NCI-H69 (cell line): ENCODE measurements around the gene PRKCQ.

Source experiments
- DNase-seq: peaks from one replicate; lab custom pipeline; 2025; lab: John Stamatoyannopoulos, UW

PRKCQ gene

GRCh38 chr10:6520138-6520537, 59.9 kb downstream of the PRKCQ start:
- no peak for DNase-seq

DNA sequence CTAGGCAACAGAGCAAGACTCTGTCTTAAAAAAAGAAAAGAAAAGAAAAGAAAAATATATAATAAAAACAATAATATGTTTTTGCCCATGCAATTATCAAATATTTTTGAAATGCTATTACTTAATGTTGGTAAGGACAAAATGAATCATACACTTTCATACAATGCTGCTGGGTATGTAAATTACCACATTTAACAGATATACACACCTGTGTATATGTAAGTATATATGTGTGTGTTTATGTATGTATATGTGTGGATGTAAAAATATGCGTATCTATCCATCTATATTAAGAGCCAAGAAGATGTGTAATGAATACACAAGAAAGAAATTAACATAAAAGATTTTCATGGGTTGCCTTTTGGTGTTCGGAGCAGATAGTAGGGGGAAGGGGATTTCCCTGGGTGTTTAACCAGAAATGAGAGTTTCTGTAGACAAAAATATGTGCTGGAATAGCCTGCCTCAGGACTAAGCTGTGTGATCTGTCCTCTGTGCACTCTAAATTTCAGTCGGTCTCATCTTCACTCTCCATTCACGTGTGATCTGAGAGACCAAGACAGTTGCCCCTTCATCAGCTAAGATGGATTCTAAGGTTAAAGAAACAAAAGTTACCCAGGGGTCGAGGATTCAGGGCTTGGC, 61.2 kb downstream of the PRKCQ start:
- no peak for DNase-seq

DNA sequence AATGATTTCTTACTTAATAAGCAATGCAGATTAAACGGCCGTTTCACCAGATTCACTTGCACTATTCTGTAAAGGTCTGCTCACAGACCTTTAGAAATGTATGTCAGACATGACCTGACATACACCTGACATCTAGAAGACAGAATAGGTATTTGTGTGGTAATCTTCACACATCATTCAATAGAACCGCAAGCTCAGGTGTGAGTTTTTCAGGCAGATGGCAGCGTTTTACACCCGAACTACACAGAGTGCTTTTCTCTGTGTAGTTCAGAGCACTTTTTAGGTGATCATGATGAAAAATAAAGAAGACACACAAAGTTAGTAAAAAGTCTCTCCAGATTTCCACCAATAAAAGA, 63.2 kb downstream of the PRKCQ start:
- DNase-seq, result no peak

GRCh38 chr10:6516281-6516928, 63.7 kb downstream of the PRKCQ start:
- DNase-seq, result no peak

DNA sequence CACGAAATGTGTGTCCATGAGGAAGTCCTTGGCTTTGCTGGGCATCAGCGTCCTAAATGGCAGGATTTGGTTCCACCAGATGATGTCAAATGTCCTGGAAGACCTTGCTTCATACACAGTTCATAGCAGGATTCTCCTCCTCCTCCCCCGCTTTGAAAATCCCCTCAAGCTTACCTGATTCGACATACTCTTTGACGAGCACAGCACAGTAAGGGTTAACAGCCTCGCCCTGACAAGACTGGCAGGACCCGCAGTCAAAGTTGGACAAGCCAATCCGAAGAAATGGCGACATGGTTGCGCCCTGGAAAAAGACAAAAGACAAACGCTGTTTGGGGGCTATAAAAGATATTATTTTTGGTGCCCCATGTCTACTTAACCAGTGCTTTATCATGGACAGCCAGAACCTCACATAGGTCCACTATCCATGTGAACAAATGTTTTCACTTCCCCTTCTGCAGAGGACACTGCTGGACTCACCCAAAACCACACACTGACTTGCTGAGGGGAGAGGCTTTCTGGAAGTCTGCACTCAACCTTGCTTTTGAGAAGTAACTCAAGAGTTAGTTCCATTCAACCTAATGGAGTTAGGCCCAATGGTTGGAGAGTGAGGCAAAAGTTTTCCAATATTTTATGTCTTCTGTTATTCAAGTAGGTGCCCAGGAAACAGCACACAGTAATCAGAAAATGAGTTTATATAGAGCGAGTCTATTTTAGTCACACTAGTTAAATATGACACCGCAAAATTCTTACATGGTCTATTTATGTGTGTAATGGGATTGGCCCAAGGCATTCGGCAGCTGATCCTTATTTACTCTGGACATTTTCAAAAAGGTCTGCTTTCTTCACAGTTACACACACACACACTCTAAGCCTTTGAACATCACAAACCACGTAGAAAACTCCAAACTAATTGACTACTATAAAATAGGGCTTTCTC, 65.0 kb downstream of the PRKCQ start:
- DNase-seq, result no peak

DNA sequence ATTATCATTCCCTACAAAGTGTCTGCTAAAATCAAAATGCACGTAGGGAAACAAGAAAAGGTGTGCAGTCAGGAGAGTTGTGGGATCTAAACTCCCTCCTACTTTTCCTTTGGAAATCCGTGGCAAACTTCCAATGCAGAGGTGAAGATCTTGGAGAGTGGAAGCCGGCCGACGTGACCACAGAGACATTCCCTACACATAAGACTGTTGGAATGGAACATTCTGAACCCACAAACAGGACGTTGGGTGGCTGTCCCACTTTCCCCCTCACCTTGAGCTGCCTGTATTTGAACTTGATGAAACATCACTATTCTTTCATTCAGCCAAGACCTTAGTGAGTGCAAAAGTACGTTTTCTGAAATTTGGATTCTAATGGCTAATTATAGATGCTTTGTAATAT, 65.9 kb downstream of the PRKCQ start:
- DNase-seq, result no peak

DNA sequence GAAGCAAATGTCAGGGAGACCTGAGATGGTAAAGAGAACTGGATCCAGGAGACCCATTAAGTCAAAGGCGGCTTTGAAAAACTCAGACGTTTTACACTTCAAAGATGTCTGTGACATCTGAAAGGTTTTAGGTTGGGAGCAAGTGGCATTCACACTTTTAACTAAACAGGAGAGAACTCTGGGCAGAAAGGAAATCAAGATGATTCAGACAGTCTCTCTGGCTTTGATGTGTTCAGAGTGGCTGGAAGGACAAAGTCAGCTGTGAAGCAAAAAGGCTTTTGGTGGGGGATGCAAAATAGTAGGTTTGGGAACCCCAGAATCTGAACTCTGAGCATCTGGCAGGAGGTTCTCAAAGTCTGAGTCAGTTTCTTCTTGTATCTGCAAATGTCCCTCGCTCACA, 66.6 kb downstream of the PRKCQ start:
- no peak for DNase-seq

DNA sequence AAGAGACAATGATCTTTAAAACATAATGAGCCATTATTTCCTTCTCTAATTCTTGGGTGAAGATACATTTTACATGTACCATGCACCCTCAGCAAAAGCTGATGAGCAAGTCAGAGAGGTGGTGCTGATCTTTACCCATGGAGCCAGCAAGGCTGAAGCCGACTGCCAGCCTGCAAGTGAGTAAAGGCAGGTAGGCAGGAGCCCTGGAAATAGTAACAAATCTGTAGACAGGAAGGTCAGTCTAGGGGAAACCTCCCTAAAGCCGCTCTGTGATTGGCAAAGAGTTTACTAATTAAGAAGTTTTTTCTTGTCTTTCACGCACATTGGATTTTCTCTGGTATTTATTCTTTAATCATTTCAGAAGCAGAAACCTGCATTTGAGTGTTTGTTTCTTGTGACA, 67.9 kb downstream of the PRKCQ start:
- no peak for DNase-seq

DNA sequence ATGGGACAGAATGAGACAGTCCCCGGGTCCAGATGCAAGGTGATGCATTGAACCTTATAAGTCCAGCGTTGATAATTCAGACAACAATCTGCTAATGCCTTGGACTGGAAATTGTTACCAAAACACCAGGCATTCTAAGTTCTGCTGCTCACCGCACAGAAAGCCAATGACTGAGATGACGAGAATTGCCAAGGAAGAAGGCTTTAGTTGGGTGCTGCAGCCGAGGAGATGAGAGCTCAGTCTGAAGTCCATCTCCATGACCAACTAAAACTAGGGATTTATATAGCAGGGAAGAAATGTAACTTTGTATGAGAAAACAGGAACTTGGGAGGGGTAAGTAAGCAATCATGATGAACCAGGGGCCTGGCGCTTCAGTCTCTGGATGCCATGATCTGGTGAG, 68.7 kb downstream of the PRKCQ start:
- DNase-seq, result no peak

DNA sequence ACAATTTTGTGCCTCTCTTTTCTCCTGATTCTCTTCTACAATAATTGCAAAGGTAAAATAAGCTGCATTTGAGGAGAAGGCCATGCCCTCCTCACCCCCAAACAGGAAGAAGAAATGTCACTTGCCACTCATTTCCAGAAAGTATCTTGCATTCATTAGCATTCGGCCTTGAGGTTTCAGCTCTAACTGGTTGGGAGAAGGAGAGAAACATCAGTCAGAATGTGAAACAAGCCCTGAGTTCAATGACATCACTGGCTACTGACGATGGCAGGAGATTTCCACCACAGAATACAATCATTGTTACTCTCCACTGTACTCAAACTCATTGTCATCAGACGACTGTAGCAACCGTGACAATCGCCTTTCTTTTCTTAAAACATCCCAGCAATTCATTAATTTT, 72.8 kb downstream of the PRKCQ start:
- DNase-seq, result no peak

DNA sequence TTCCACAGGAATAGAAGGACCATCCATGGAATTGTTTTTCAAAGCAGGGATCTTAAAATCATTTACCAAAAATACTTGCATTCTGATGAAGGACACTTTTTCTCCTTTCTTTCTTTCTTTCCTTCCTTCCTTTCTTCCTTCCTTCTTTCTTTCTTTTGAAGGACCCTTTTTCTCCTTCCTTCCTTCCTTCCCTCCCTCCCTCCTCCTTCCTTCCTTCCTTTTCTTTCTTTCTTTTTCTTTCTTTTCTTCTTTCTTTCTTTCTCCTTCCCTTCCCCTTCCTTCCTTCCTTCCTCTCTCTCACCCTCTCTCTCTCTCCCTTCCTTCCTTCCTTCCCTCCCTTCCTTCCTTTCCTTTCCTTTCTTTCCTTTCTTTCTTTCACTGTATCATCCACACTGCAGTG, 74.8 kb downstream of the PRKCQ start:
- DNase-seq, result no peak

GRCh38 chr10:6504296-6504695, 75.8 kb downstream of the PRKCQ start:
- DNase-seq, result no peak

GRCh38 chr10:6503171-6503570, 76.9 kb downstream of the PRKCQ start:
- no peak for DNase-seq

DNA sequence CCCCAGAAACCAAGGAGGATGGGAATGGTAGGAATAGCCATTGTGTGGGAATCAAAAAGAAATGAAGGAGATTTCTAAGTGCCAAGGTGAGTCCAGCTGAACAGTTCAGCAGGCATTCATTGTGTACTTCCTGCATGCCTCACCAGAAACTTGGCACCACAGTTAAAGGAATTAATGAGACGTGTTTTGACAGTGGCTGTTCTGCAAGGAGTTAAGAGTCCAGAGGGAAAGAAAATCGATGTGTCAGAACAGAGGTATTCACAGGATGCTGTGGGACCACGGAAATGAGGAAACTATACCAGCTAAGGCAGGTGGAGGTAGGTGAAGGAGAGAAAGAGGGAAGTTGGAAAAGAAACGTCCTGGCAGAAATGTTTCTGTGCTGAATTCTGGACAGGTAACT, 78.1 kb downstream of the PRKCQ start:
- no peak for DNase-seq

GRCh38 chr10:6499974-6500373, 80.1 kb downstream of the PRKCQ start:
- no peak for DNase-seq

DNA sequence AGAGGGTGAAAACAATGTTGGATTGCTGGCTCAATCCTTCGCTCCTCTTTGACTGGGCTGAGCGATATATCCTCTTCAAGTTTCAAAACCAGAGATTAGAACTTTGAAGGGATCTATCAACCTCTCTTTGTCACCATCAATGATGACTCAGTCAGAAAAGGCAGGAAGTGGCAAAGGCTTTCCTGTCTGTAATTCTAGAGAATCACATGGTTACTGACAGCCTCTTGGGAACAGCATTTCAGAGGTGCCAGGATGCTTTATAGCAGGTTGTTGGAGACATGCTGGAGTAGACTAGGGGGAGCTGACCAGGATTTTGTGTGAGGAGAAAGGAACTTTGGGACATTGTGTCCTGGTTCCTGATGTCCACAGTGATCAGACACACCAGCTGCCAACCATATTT, 81.3 kb downstream of the PRKCQ start:
- DNase-seq, result no peak

GRCh38 chr10:6497620-6498019, 82.5 kb downstream of the PRKCQ start:
- no peak for DNase-seq

GRCh38 chr10:6494936-6495592, 85.0 kb downstream of the PRKCQ start:
- DNase-seq, result no peak

- no peak for DNase-seq
Measured at GRCh38 chr10:6494442-6494819, 85.6 kb downstream of the PRKCQ start.

DNA sequence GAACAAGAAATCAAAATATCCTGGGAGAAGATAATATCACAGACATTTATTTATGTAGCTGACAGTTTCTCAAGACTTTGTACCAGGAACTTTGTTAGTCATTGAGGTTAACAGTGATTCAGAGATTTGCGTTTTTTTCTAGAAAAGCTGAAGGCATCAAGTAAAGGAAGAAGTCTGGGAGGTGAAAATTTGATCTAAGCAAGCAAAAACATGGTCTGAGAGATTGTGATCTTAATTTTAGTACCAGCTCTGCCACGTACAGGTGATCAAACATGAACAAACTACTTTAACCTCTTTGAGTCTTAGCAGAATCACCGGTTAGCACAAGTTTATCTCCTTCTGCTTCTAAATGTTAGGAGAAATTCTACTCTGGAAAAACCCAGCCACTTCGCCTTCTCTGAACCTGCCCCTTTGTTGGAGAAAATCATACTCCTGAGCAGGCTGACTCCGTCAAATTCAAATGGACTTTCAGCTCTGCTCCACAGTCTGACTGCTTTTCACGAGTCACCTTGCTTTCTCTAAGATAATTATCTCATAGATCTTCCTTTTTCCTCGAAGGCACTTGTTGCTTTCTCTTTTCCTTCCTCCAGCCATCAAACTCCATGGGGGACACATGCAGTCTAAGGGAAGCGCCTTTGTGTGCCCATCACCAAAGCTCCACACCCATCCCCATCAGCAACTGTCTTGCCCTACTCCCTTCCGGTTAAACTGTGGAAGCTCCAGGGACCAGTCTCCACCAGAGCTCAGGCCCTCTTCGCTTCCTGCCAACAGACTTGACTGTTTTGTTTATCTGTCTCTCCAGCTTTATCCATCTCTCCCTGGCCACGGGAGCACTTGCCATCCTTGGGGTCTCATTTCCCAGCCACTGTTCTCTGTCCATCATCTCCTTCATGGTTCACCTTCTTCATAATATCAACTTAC, 86.3 kb downstream of the PRKCQ start:
- no peak for DNase-seq

GRCh38 chr10:6492896-6493295, 87.2 kb downstream of the PRKCQ start:
- no peak for DNase-seq
